DMS 273 (cell line): ENCODE results near the gene NMNAT1.
A peak's percentile ranks its signal among the peaks of the same experiment; 100 is the strongest.
"Not testable (repeated sequence)": the region's sequence is repeated elsewhere in the genome, so short reads cannot be mapped to it uniquely, and the experiment has no call there.

Experiments used
- DNase-seq: peaks from one replicate; lab custom pipeline; 2025; ENCODE audit not compliant: unreplicated experiment; lab: John Stamatoyannopoulos, UW

NMNAT1 gene

DNA sequence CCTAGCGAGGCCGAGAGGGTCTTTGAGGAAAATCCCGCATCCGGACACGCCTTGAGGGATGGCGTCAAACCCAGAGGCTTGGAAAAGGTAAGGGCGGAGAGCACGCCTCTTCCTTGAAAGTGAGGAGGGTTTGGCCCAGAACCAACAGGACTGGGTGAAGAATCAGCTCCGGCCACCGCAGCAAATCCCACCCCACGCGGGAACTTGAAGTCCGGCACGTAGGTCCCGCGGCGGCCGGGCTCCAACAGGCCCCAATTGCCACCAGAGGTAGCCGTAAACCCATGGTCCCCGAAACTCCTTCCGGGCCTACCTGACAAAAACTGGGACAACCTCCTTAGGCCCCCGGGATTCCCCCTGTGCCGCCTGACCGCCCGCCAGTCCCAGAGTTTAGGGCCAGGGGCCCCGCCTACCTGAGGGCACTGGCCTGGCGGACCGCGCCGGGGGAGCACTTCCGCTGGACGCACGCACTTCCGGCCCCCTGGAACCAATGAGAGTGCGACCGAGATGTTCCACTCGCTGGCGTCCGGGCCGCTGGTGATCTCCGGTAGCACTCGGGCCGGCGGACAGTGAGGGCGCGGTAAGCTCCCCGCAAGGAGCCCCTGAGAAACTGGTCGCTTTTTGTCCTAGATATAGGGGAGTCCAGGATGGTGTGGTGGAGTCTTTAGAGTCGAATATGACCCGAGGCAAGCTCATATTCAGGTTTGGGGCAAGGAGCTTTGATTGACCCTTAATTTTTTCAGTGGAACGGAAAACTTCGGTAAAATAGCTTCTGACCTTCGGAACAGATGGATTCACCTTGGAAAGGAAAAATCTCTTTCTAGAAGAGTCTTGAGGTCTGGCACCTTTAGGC, at the start of gene NMNAT1, which contains the start of gene LZIC:
Gene NMNAT1, plus strand, starts transcription at position 537 of the 850 bp plus-strand sequence. CDS start 28,599 bp downstream, outside the sequence.
Gene LZIC, minus strand, starts transcription at position 453 of the 850 bp plus-strand sequence. CDS start 6,772 bp downstream, outside the sequence.
- DNase-seq: peak; percentile 98

DNA sequence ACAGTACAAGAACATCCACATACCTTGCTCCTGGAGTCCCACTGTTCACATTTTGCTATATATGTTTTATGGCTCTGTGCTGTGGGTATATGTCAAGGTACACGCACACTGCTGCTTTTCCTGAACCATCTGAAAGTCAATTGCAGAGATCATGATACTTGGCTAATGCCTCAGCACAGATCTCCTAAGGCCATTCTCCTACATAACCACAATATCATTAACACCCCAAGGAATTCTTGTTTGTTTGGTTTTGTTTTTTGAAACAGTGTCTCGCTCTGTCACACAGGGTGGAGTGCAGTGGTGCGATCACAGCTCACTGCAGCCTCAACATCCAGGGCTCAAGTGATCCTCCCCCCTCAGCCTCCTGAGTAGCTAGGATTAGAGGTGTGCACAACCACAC, 49.2 kb upstream of the NMNAT1 start:
- DNase-seq: no peak

DNA sequence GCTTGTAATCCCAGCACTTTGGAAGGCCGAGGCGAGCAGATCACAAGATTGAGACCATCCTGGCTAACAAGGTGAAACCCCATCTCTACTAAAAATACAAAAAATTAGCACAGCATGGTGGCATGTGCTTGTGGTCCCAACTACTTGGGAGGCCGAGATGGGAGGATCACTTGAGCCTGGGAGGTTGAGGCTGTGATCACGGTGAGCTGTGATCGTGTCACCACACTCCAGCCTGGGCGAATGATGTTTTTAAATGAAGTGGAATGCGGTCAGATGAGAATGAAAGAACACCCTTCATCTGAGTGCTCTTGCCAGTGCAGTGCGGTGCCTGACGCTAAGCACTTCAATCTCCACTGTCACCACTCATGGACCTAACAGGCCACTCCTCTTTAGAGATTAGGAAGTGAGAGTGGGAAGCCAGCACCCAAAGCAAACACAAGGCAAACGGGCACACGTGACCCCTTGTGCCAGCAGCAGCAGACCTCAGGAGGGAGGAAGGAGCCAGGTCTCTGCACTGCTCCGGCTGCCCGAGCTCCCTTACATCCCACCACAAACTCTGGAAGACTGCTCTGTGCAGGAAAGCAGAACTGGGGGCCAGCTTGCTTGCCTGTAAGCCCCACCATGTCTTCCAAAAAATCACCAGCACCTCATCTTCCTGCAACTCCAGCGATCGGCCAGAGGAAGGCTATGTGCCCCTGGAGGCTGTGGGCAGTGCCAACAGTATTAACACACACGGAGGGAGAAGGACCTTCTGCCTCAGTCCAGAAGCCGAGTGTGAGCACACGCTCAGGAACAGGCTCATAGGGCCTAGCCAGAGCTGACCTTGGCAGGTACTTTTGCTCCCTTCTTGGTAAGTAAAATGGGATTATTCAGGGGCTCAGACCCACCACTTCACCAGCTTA, 42.9 kb upstream of the NMNAT1 start:
- DNase-seq: no peak

DNA sequence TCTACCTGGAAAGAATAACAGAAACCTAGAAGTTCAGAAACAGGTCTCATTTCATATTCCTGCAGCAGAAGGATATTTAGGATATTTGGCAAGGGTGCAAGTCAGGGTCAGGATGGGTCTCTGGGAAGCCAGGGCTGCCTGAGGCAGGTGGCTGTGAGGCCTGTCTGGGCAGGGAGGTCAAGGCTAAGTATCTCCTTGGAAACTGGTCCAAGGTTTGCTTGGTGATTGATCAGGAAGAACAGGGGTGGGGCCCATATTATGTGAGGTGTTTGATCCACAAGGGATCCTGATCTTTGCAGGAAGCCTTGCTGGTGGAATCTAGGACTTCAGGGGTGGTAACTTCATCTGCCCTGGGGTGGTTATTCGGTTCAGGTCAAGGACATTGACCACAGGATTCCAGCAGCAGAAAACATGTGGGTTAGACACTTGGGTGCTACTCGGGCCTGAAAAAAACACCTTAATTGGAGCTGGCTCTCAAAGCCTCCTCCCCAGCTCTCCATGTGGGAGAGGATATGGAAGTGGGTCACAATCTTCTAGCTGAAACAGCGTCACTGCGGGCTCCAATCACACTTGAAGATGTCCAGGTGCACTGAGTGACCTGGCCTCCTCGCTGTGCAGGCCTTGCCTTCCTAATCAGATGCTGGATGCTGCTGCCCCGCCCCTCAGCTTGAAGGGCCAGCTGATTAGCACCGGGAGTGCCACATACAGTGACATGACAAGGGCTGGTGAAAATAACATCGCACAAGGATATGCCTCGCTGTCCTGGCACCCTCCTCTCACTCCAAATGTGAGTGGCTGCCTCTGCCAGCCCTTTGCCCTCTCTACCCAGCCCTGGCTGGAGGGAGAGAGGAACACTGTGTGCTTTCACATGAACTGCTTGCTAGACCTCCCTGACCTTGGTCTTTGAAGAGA, 41.9 kb upstream of the NMNAT1 start:
- no peak for DNase-seq

DNA sequence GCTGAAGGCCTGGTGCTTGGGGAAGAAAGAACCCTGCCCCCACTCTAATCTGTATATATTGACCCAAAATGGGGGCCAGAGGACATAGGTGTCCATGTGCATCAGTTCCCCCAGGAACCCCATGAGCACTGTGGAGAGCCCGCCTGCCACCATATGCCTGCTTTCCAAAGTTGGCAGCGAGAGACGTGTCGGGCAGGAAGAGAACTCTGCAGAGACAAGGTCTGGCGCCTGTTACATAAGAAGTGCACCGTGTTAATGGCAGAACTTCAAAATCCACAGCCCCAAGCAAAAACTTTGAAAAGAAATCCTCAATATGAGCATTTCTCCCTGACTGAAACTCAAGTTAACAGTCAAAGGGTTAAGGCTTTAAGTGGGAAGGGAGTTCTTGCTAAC, 41.2 kb upstream of the NMNAT1 start:
- peak; percentile 40 for DNase-seq

DNA sequence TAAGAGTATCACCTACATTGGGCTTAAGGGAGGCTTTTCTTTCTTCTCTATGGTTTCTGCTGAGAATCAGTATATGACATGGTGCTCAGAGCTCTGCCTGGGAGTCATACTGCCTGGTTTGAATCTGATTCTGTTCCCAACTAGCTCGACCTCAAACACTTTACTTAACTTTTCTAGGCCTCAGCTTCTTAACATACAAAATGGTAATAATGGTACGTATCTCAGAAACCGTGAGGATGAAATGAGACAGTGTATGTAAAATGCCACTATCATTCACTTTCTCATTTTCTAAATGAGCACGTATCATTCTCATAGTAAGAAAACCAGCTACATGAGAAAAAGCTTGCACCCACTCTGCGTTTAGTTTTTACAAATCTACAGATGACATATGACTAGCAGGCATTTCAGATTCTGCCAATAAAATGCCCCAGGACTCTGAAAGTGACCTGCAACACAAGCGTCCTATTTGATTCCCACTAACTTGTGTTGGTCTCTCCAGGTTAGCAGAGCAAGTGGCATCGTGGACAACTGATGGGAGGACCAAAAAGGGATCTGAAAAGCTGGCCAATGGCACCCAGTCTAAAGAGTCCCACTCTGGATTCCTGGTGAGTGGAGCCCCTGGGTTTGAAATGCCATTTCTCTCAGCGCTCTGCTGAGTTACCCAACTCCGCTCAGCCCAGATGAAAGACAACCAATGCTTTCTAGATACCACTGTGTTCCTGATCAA, 39.3 kb upstream of the NMNAT1 start:
- no peak for DNase-seq

DNA sequence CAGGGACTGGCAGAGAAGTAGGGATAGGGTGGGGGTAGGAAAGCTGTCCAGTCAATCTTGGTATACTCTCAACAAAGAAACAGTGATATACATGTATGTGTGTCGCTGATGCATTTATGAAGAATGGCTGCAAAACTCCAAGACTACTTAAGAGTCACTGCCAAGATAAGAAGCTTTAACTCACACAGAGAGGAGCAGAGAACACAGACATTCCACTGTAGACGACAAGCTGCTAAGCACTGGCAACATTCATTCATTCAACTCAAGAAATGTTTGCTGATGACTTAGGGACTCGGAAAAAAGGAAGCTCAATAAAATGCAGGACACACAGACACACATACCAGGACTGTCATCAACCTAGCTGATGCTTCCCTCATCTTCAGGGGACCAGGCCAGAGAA, 38.7 kb upstream of the NMNAT1 start:
- DNase-seq: no peak

DNA sequence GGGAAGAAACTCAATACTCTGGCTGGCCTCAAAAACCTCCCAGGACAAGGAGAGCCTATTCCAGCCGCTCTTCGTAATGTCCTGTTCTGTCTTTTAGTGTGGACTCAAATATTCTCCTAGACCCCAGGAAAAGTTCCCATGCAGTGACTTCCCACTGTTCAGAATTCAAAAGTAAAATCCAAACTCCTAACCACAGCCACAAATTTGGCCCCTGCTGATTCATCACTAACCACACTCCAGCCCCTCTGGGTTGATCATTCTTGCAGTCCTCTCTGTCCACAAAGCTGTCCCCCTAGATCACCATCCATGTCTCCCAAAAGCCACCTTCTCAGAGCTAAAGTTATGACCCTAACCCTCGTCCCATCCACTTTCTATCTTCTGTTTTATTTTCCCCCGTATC, 38.3 kb upstream of the NMNAT1 start:
- DNase-seq: no peak

DNA sequence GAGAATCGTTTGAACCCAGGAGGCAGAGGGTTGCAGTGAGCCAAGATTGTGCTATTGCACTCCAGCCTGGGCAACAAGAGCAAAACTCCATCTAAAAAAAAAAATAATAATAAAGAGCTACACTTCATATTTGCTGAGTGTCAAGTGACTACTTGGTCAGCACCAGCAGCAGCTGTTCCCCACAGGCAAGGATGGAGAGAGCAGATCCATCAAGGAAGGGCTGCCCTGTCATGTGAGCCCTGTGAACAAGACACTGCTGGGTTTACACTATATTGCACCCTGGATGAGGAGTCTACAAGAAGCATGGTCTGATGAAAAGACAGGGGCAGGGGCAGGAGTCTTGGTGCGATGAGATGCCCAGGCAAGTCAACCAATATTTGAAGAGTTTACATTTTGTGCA, 36.8 kb upstream of the NMNAT1 start:
- DNase-seq: no peak

DNA sequence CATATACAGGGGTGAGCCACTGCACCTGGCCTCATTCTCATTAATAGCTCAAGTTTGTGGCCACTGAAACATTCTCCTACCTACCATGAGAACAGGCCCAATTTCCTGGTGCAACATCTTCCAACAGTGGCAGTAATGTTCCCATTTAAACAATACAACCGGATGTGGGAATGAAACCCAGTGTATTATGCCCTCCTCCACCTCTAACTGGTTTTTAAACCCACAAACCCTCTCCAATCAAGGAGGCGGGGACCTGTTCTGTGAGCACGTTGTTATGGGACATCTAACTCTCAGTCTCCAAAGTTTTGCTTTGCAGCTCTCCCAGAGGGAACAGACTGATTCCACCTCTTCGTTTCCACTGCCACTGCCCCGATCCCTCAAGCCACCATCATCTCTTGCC, 35.8 kb upstream of the NMNAT1 start:
- no peak for DNase-seq

DNA sequence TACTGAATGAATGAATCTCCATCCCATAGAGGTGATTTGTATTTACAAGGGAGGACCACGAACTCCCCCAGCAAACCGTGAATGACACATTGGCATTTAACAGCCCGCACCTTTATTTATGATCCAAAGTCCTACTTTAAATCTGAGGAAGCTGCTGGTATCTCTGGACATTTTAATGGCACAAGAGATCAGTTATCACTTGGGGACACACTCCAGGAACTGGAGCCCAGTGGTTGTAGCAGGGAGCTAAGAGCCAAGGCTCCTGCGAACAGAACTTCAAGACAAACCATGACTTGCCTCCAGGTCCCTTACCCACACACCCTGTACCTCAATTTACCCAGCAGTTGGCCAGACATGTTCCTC, 34.4 kb upstream of the NMNAT1 start:
- no peak for DNase-seq

DNA sequence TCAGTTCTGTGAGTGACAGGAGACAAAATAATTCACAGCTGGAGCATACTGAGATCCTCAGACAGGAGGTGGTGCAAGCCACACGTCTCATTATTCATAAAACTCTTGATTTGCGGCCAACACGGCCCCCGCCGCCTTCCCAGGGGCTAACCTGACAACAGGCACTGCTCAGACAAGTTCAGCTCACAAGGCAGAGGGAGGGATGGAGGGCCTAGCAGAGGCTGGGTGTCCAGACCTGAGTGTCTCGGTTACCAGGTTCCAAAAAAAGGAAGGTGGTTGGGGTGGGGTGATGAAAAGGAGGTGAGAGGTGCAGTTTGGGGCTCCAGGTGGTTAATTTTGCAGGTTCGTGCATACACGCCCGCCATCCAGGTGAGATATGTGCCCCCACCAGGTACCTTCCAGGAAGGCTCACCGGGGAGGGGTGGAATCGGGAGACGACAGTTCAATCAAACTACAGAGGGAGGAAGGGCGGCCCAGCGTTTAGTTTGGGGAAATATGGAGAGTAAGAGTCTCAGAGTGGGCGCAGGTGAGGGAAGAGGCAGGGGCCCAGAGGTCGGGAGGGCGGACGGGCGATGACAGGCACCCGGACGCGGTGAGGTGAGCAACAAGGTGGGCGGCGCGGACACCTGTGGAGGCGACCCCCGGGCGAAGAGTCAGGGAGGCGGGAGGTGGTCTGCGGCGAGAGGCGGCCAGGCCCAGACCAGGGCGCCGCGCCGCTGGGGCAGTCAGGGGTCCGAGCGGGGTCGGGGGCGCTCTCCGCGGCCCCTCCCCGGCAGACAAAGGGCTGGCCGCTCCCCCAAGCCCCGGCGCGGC, 33.8 kb upstream of the NMNAT1 start:
- peak; percentile 80 for DNase-seq

DNA sequence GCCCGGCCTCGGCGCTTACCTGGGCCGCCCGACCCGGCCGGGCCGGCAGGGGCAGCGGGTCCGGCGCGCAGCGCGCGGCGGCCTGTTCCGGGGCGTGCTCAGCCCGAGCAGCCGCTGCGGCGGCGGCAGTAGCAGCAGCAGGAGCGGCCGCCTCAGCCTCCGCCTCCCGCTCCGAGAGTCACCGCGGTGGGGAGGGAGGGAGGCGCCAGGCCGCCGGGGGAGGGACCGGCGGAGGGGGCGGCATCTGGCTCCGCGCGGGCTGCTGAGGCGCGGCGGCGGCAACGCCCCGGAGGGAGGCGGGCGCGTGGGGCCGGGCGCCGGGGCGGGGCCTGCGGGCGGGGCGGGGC, 33.2 kb upstream of the NMNAT1 start, which contains the start of gene CTNNBIP1:
Gene CTNNBIP1, minus strand, starts transcription at position 194 of the 347 bp plus-strand sequence. CDS start 38,205 bp downstream, outside the sequence.
- no peak for DNase-seq

DNA sequence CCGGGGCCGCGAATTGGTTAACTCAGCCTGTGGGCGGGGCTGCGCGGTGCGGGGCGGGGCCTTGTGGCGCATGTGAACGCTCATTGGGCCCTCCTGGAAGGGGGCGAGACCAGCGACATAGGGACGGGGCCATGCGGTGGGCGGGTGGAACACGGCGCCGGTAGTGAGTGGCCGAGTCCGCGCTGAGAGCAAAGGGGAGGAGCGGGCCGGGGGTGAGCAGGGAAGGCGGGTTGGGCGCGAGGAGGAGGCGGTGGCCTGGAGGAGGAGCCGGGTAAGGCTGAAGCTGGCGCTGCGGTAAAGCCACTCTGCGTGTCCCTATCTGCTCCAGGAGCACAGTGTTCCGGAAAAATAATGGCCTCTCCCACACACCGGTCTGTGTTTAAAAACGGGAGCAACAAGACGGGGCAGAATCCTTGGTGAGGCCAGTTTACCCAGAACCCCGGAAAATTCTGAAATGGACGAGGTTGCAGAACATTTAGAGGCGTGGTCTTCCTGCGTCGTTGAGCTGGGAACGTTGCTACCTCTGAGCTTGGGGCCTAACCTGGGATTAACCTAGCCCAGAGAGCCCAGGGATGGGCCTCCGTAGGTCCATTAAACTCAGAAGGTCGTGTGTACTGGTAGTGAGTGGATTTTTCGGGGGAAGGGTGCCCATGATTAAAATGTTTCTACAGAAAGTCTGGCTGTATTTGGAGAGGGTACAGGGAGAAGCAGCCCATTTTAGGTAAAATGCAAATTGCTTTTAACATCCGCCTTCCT, 32.7 kb upstream of the NMNAT1 start:
- DNase-seq: peak; percentile 99

DNA sequence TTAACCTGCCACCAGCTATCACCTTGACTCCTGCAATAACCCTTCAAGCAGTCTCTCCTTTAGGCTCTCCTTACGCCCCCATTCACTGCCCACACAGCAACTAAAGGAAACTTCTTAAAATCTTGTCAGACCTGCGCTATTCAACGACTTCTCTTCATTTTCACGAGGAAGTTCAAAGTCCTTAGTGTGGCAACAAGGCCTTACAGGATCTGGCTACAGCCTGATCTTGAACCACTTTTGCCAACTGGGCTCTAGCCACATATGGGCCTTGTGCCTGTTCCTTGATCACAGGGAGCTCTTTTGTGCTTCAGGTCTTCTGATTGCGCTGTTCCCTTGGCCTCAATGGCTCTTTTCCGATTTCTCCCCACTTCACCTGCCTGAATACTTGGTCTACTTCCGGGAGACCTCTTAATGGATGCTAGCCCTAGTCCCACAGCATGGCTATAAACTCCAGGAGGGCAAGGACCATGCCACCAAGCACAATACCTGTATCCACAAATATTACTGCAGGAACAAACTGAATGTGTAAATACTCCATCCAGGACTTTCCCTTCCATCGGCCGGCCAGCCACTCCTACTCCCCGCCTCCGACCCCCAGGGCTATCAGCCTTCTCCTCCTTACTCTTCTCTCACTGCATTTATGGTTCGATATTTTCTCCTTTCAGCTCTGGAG, 30.9 kb upstream of the NMNAT1 start:
- DNase-seq: no peak

DNA sequence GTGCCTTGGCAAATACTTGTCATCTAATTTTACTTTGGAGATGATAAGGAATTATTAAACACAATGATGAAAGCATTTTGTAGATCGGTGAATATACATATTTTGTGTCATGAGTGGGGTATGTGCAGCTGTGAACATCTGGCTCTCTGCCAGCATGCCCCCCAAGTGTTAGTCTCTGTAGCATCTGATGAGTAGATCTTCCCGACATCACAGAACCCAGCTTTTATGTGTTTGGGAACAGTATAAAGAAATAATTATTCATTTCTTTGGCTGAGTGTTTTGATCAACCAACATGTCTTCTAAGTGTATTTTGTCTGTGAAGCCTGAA, 28.7 kb upstream of the NMNAT1 start:
- DNase-seq: no peak

DNA sequence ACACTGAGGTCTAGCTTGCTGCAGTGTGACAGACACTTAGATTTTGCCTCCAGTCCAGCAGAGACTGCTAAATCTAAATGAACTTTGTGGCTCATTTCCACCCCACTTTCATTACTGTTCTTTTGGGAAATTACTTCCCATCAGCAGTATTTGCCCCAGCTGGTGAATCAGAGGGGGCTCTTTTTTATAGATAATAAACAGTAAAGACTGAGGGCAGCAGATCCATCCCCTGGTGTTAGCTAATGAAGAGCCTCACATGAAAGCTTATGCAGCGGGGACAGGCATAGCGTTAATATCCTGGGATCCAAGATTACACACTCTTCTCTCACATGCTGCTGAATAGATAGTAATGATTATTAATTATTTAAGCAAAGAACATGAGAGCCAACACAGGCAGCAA, 26.8 kb upstream of the NMNAT1 start:
- DNase-seq: no peak

DNA sequence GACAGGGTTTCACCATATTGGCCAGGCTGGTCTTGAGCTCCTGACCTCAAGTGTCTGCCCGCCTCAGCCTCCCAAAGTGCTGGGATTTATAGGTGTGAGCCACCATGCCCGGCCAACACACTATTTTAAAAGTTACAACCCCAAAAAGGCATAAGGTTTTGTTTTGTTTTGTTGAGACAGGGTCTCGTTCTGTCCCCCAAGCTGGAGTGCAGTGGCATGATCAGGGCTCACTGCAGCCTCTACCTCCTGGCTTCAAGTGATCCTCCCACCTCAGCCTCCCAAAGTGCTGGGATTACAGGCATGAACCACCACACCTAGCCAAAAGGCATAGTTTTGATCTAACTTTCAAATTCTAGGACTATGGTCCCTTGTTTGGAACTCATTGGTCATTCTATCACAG, 25.8 kb upstream of the NMNAT1 start:
- not testable (repeated sequence) for DNase-seq
